Stimulated activated CD4-positive, alpha-beta T cell treated with anti-CD3 and anti-CD28 coated beads, TNF-alpha, amount 100 ng/mL, for 48 hours (primary cell): ENCODE data around the gene FHAD1.

Experiments used
- DNase-seq, 3 donors: peaks; one replicate each; pipeline ENCODE4 v3.0.0-alpha.2; 2020; ENCODE audit warnings: low read depth in 3 of 3

FHAD1 gene

GRCh38 chr1:15218287-15219279, 28.4 kb upstream of the FHAD1 start:
- no peak for DNase-seq

GRCh38 chr1:15219280-15220023, 27.6 kb upstream of the FHAD1 start:
- no peak for DNase-seq

GRCh38 chr1:15220024-15220392, 27.0 kb upstream of the FHAD1 start:
- DNase-seq = no peak

- no peak for DNase-seq
Measured at GRCh38 chr1:15220825-15221431, 26.1 kb upstream of the FHAD1 start.

- DNase-seq = no peak
Measured at GRCh38 chr1:15222653-15223303, 24.2 kb upstream of the FHAD1 start.

GRCh38 chr1:15224259-15224869, 22.7 kb upstream of the FHAD1 start:
- no peak for DNase-seq

GRCh38 chr1:15224974-15225373, 22.0 kb upstream of the FHAD1 start:
- DNase-seq = no peak

- DNase-seq = no peak
Measured at GRCh38 chr1:15225461-15225860, 21.6 kb upstream of the FHAD1 start.

GRCh38 chr1:15226388-15227255, 20.4 kb upstream of the FHAD1 start:
- DNase-seq = no peak

GRCh38 chr1:15229707-15230131, 17.3 kb upstream of the FHAD1 start:
- no peak for DNase-seq

GRCh38 chr1:15231714-15232201, 15.3 kb upstream of the FHAD1 start:
- DNase-seq = peak in 1 of 3 donors; percentile 11

GRCh38 chr1:15233689-15234088, 13.3 kb upstream of the FHAD1 start:
- DNase-seq = no peak

- no peak for DNase-seq
Measured at GRCh38 chr1:15236321-15236721, 10.7 kb upstream of the FHAD1 start.

GRCh38 chr1:15236746-15237145, 10.3 kb upstream of the FHAD1 start:
- DNase-seq = no peak

- no peak for DNase-seq
Measured at GRCh38 chr1:15238789-15239188, 8.2 kb upstream of the FHAD1 start.

GRCh38 chr1:15242766-15243165, 4.3 kb upstream of the FHAD1 start:
- no peak for DNase-seq

- DNase-seq = no peak
Measured at GRCh38 chr1:15243275-15244043, 3.6 kb upstream of the FHAD1 start.

- DNase-seq = no peak
Measured at GRCh38 chr1:15244813-15245212, 2.2 kb upstream of the FHAD1 start.

- no peak for DNase-seq
Measured at GRCh38 chr1:15245593-15246360, 1.2 kb upstream of the FHAD1 start.
